Testis (tissue), 3 donors: ENCODE data around the gene LTB4R2. TPM values are rescaled to one million over a fixed set of nuclear protein-coding genes. Genes with fewer than 3 reads are reported as not detected.
A peak's percentile ranks its signal among the peaks of the same experiment; 100 is the strongest.

ENCODE experiments used
- DNase-seq: peaks from one replicate; pipeline ENCODE4 v3.0.0-alpha.2; 2019
- H3K27ac ChIP-seq, 2 donors: fragments of 200-600 bp; sonication (generic); one replicate each; pipeline ENCODE4 v1.5.1; 2019
- H3K27me3 ChIP-seq: fragments of 200-600 bp; sonication (generic); one replicate; pipeline ENCODE4 v1.5.1; 2019
- H3K36me3 ChIP-seq: fragments of 200-600 bp; sonication (generic); one replicate; pipeline ENCODE4 v1.5.1; 2017; ENCODE audit warnings: low read depth; ENCODE audit errors: missing control alignments
- H3K4me1 ChIP-seq: fragments of 200-600 bp; sonication (generic); one replicate; pipeline ENCODE4 v1.5.1; 2019
- H3K4me3 ChIP-seq, 2 donors: fragments of 200-600 bp; sonication (generic); one replicate each; pipeline ENCODE4 v1.5.1; 2017 to 2019
- H3K9me3 ChIP-seq: fragments of 200-600 bp; sonication (generic); one replicate; pipeline ENCODE4 v1.5.1; 2017
- POLR2A ChIP-seq: fragments of 450-650 bp; IDR thresholded peaks from one replicate; pipeline ENCODE4 v1.6.1; 2017; ENCODE audit warnings: antibody characterized with exemption, mild to moderate bottlenecking, moderate library complexity
- WGBS, 2 donors: methylation state at CpG; one replicate each; pipeline ENCODE4 v1.1.5; 2018; 5-methylcytosine and 5-hydroxymethylcytosine counted together
- intact Hi-C: fragments of 100-400 bp; cut with DNase I; formaldehyde crosslinking; loops from one replicate; pipeline ENCODE4 v1.15.1; 2023; ENCODE audit warnings: low total_unique reads
- polyA plus RNA-seq: library from polyadenylated mRNA; stranded (reverse); fragments of 350-450 nt; fragmentation: Illumina TruSeq; extraction: RNeasy Lipid Tissue Mini Kit (QIAGEN cat#74804); gene quantifications from one replicate; pipeline ENCODE4 v1.2.3, GENCODE V29; 2014; ENCODE audit warnings: low read depth, low replicate concordance; ENCODE audit not compliant: insufficient read depth
- total RNA-seq, 2 donors: library from RNA; depleted of rRNA; stranded (reverse); fragments of >200 nt; gene quantifications; one replicate each; pipeline ENCODE4 v1.2.3, GENCODE V29; 2016
- TF ChIP-seq, protein P1 (sequence below), 3 experiments: fragments of 450-650 bp in 2 of 3; fragments of 200-600 bp in 1 of 3; sonication (generic) in 1 of 3; IDR thresholded peaks; one replicate each; pipeline ENCODE4 v1.5.1; 2016 to 2019; ENCODE audit warnings: antibody characterized with exemption in 3 of 3, mild to moderate bottlenecking in 2 of 3, moderate library complexity in 1 of 3

The LTB4R2 gene
- total and polyA plus RNA-seq, 3 donors from 2014 or later: 4.2 to 28.1 (median 23.4) TPM

DNA sequence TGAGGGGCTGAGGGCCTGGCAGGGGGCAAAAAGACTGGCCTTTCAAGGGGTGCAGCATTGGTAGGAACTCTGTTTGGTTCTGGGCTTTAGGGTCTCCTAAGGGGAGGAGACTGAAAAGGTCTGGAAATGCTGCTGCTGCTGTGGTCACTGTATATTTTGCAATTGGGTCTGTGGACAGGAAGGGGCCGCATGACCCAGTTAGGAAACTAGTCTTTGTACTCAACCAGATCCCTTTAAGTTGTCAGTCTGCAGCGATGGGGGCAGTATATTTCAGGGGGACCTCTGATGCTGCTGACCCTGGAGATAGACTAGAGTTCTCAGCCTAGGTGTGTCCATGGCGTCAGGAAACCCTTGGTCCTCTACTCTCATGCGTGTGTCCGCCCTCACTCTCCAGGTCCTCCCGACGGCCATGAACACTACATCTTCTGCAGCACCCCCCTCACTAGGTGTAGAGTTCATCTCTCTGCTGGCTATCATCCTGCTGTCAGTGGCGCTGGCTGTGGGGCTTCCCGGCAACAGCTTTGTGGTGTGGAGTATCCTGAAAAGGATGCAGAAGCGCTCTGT, 5.4 kb downstream of the LTB4R2 start:
- WGBS, 2 donors: 67 to 84% methylated on average over 10 of the region's 10 CpGs
- H3K36me3 ChIP-seq: no peaks in the 10 kb centered on the region
- no peaks in the 10 kb centered on the region for H3K27me3 ChIP-seq
- TF ChIP-seq POLR2A: no peak
- TF ChIP-seq, protein P1, sequence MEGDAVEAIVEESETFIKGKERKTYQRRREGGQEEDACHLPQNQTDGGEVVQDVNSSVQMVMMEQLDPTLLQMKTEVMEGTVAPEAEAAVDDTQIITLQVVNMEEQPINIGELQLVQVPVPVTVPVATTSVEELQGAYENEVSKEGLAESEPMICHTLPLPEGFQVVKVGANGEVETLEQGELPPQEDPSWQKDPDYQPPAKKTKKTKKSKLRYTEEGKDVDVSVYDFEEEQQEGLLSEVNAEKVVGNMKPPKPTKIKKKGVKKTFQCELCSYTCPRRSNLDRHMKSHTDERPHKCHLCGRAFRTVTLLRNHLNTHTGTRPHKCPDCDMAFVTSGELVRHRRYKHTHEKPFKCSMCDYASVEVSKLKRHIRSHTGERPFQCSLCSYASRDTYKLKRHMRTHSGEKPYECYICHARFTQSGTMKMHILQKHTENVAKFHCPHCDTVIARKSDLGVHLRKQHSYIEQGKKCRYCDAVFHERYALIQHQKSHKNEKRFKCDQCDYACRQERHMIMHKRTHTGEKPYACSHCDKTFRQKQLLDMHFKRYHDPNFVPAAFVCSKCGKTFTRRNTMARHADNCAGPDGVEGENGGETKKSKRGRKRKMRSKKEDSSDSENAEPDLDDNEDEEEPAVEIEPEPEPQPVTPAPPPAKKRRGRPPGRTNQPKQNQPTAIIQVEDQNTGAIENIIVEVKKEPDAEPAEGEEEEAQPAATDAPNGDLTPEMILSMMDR (IDR thresholded peaks at IDR 0.05): no peak
- H3K9me3 ChIP-seq: no peaks in the 10 kb centered on the region
- intact Hi-C loops: no loop called here
- no peak overlapping the region for H3K27ac ChIP-seq
- H3K4me3 ChIP-seq: no peak overlapping the region
- H3K4me1 ChIP-seq: peaks cover 12% of the 10 kb centered on the region
- DNase-seq: no peak

DNA sequence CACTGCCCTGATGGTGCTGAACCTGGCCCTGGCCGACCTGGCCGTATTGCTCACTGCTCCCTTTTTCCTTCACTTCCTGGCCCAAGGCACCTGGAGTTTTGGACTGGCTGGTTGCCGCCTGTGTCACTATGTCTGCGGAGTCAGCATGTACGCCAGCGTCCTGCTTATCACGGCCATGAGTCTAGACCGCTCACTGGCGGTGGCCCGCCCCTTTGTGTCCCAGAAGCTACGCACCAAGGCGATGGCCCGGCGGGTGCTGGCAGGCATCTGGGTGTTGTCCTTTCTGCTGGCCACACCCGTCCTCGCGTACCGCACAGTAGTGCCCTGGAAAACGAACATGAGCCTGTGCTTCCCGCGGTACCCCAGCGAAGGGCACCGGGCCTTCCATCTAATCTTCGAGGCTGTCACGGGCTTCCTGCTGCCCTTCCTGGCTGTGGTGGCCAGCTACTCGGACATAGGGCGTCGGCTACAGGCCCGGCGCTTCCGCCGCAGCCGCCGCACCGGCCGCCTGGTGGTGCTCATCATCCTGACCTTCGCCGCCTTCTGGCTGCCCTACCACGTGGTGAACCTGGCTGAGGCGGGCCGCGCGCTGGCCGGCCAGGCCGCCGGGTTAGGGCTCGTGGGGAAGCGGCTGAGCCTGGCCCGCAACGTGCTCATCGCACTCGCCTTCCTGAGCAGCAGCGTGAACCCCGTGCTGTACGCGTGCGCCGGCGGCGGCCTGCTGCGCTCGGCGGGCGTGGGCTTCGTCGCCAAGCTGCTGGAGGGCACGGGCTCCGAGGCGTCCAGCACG, 6.1 kb downstream of the LTB4R2 start:
- Histone ChIP-seq H3K4me3 (peak overlapping the region in 1 of 2 donors; percentile 34), H3K27ac (no peak overlapping the region), H3K27me3 (no peaks in the 10 kb centered on the region), H3K36me3 (no peaks in the 10 kb centered on the region), H3K4me1 (peaks cover 9% of the 10 kb centered on the region), H3K9me3 (no peaks in the 10 kb centered on the region)
- WGBS, 2 donors: 39 to 50% methylated on average over 14 to 70 of the region's 70 CpGs
- DNase-seq: peak; percentile 48
- TF ChIP-seq, protein P1 (IDR thresholded peaks at IDR 0.05): peak in 1 of 3 experiments; percentile 14
- no peak for TF ChIP-seq POLR2A
- intact Hi-C loops: no loop called here

DNA sequence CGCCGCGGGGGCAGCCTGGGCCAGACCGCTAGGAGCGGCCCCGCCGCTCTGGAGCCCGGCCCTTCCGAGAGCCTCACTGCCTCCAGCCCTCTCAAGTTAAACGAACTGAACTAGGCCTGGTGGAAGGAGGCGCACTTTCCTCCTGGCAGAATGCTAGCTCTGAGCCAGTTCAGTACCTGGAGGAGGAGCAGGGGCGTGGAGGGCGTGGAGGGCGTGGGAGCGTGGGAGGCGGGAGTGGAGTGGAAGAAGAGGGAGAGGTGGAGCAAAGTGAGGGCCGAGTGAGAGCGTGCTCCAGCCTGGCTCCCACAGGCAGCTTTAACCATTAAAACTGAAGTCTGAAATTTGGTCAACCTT, 6.6 kb downstream of the LTB4R2 start:
- peaks cover 4% of the 10 kb centered on the region for H3K4me1 ChIP-seq
- H3K4me3 ChIP-seq: peak overlapping the region in 1 of 2 donors; percentile 34
- no peak for DNase-seq
- H3K27ac ChIP-seq: no peak overlapping the region
- intact Hi-C loops: no loop called here
- 23 to 42% methylated on average over 18 of the region's 18 CpGs for WGBS, 2 donors
- TF ChIP-seq, protein P1 (IDR thresholded peaks at IDR 0.05): no peak
- no peak for TF ChIP-seq POLR2A
- H3K36me3 ChIP-seq: no peaks in the 10 kb centered on the region
- no peaks in the 10 kb centered on the region for H3K27me3 ChIP-seq
- no peaks in the 10 kb centered on the region for H3K9me3 ChIP-seq

DNA sequence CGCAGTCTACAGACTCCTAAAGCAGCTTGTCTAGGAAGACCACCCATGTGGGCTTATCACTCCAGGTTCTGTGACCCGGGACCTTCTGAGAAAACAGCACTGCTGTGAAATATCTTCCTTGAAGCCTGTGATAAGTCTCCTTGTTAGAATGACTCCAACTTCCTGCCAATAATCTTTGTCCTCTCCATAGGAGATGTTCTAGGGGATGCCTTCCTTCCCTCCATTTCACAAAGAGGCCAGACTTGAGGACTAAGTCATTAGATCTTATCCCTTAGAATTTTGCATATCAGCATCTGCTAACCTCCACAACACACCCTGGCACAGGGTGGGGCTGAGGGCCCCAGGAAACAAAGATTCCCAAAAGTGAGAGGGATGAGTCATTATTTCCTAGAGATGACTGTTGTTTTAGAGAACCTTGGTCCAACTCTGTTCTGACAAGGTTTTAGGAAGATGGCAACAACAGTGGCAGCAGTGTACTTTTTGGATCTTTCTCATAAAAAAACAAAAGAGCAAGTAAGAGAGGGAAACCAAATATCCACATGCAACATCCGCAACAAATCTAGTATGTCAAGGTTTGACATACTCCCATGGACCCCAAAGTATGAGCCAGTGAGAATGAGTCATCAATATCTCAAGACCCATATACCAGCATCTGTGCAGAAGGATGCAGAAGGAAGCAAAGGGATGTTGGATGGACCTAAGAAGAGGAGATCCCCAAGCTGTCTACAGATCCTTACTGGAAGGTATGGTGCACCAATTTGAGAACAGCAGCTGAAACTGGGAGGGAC, 7.4 kb downstream of the LTB4R2 start:
- intact Hi-C loops: no loop called here

More for the DNA sequence above, 7.4 kb downstream of the LTB4R2 start:
- 60 to 76% methylated on average over 3 of the region's 3 CpGs for WGBS, 2 donors
- Histone ChIP-seq H3K27me3 (no peaks in the 10 kb centered on the region), H3K4me3 (no peak overlapping the region), H3K36me3 (no peaks in the 10 kb centered on the region), H3K9me3 (no peaks in the 10 kb centered on the region), H3K27ac (no peak overlapping the region), H3K4me1 (peaks cover 3% of the 10 kb centered on the region)
- DNase-seq: no peak
- TF ChIP-seq, protein P1 (IDR thresholded peaks at IDR 0.05): no peak
- TF ChIP-seq POLR2A: no peak
